NCI-H82 (cell line): Measurements from ENCODE around the gene AMOTL2.

ENCODE experiments used
- DNase-seq: peaks from one replicate; lab custom pipeline; 2025; lab: John Stamatoyannopoulos, UW

AMOTL2 gene

GRCh38 chr3:134374105-134374790 lies at the start of gene AMOTL2:
Gene AMOTL2 (minus strand): TSS chr3:134374447. CDS start chr3:134371433, 3,014 bp downstream.
- peak; percentile 93 for DNase-seq

GRCh38 chr3:134423153-134423552 lies 48.9 kb upstream of the AMOTL2 start:
- DNase-seq: peak; percentile 98

- no peak for DNase-seq
These were observed 45.7 kb upstream of the AMOTL2 start for GRCh38 chr3:134419960-134420321.

GRCh38 chr3:134419214-134419959 lies 45.1 kb upstream of the AMOTL2 start:
- no peak for DNase-seq

GRCh38 chr3:134409041-134409440 lies 34.8 kb upstream of the AMOTL2 start:
- no peak for DNase-seq

GRCh38 chr3:134407239-134407625 lies 33.0 kb upstream of the AMOTL2 start:
- DNase-seq: peak; percentile 64

GRCh38 chr3:134406331-134407238 lies 32.3 kb upstream of the AMOTL2 start:
- peak; percentile 98 for DNase-seq

GRCh38 chr3:134404366-134404885 lies 30.2 kb upstream of the AMOTL2 start:
- no peak for DNase-seq

- no peak for DNase-seq
These were observed 23.5 kb upstream of the AMOTL2 start for GRCh38 chr3:134397755-134398154.

- DNase-seq: no peak
These were observed 20.9 kb upstream of the AMOTL2 start for GRCh38 chr3:134395103-134395502.

GRCh38 chr3:134394380-134394779 lies 20.1 kb upstream of the AMOTL2 start:
- DNase-seq: no peak

GRCh38 chr3:134393074-134393473 lies 18.8 kb upstream of the AMOTL2 start:
- DNase-seq: no peak

- DNase-seq: peak; percentile 91
These were observed 18.2 kb upstream of the AMOTL2 start for GRCh38 chr3:134392336-134392983.

- DNase-seq: no peak
These were observed 15.6 kb upstream of the AMOTL2 start for GRCh38 chr3:134389865-134390264.

- DNase-seq: no peak
These were observed 14.7 kb upstream of the AMOTL2 start for GRCh38 chr3:134388788-134389485.

GRCh38 chr3:134388292-134388691 lies 14.0 kb upstream of the AMOTL2 start:
- no peak for DNase-seq

GRCh38 chr3:134387293-134387692 lies 13.0 kb upstream of the AMOTL2 start:
- no peak for DNase-seq

- no peak for DNase-seq
These were observed 10.7 kb upstream of the AMOTL2 start for GRCh38 chr3:134384963-134385362.

- DNase-seq: no peak
These were observed 7.7 kb upstream of the AMOTL2 start for GRCh38 chr3:134381831-134382442.

GRCh38 chr3:134381076-134381475 lies 6.8 kb upstream of the AMOTL2 start:
- DNase-seq: no peak

GRCh38 chr3:134380249-134380648 lies 6.0 kb upstream of the AMOTL2 start:
- no peak for DNase-seq
